ENCODE measurements around the gene POLR2B.
A peak's percentile ranks its signal among the peaks of the same experiment; 100 is the strongest.

The POLR2B gene

DNA sequence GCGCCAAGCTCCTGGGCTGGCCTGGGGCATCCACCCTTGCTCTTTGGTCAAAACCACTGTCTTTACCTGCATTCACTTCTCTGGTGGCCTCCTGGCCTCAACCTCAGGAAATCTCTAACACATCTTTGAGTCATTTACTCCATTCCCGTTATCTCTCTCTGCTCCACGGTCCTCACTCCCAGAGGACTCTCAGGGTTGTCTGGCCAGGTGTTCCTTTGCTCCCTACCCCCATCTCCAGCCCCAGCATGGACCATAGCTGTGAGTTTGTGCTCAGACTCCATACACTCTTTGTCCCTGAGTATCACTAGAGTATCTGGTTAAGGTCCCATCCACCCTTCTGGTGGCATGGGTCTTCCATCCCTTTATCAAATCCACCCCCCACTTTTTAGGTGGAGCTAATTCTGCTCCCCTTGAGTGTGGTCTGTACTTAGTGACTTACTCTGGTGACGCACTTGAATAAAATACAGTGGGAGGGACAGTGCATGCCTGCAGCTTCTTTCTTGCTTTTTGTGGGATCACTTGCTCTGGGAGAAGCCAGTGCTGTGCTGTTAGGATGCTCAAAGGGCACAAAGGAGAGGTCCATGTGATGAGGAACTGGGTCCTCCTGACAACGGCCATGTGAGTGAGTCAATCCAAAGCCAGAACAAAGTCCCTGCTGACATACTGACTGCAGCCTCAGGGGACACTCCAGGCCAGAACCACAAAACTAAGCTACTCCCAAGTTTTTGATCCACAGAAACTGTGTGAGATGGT lies 87.2 kb downstream of the POLR2B start:
- TF ChIP-seq, protein P1, sequence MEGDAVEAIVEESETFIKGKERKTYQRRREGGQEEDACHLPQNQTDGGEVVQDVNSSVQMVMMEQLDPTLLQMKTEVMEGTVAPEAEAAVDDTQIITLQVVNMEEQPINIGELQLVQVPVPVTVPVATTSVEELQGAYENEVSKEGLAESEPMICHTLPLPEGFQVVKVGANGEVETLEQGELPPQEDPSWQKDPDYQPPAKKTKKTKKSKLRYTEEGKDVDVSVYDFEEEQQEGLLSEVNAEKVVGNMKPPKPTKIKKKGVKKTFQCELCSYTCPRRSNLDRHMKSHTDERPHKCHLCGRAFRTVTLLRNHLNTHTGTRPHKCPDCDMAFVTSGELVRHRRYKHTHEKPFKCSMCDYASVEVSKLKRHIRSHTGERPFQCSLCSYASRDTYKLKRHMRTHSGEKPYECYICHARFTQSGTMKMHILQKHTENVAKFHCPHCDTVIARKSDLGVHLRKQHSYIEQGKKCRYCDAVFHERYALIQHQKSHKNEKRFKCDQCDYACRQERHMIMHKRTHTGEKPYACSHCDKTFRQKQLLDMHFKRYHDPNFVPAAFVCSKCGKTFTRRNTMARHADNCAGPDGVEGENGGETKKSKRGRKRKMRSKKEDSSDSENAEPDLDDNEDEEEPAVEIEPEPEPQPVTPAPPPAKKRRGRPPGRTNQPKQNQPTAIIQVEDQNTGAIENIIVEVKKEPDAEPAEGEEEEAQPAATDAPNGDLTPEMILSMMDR (conservative IDR thresholded peaks at IDR 0.05; ENCODE audit: control insufficient read depth, insufficient read depth, low read depth, low read length), result no peak
- peak; percentile 78 for DNase-seq (ENCODE audit: low read depth)
- peak overlapping the region; percentile 22 for H3K4me3 ChIP-seq (ENCODE audit: control insufficient read depth, low read depth, low read length)

DNA sequence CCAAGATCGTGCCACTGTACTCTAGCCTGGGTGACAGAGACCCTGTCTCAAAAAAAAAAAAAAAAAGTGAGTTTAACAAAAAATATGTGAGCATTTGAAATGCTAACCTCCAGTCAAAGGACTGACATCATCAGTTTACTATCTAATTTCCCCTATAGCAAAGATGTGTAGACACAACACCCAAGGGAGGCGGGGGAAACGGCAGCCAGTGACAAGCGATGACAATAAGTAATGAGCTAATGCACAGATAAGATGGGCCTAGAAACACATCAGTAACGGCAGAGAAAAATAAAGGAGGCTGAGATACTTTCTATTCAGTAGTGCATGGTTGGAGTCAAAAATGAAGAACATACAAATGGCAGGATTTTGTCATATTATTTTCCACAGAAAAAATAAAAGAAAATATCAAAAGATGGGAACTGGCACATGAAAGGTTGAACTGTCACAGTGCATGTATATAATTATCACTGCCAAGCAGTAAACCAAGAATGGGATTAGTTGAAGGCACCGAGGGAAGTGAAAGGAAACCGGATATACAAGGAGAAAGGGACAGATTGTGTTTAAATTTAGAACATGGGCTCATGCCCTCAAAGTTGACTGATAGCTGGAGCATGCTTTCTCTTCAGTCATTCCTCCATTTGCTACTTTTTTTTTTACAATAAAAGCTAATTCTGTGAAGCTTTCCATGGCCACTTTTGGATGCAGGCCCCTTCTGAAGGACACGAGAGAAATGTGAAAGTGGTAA lies 89.7 kb downstream of the POLR2B start:
- DNase-seq (ENCODE audit: low read depth), result no peak
- TF ChIP-seq, protein P1 (conservative IDR thresholded peaks at IDR 0.05; ENCODE audit: control insufficient read depth, insufficient read depth, low read depth, low read length), result no peak
- H3K4me3 ChIP-seq (ENCODE audit: control insufficient read depth, low read depth, low read length), result no peak overlapping the region

DNA sequence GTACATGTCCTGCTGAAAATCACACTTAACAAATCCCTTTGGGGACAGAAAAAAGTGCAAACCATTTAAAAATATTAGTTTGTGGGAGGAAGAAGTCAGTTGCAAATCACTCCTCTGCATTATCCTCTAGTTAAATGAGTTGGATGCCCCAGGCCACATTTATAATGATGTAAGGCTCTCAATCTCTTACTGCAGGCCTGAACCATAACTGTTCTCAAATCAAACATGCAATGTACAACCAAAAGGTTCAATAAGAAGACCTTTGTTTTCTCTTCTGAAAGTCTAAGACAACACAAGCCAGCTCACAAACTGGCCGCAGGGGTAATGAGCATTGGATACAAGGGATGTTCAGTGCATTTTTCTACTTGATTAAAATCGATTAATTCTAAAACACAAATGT lies 91.8 kb downstream of the POLR2B start:
- TF ChIP-seq, protein P1 (conservative IDR thresholded peaks at IDR 0.05; ENCODE audit: control insufficient read depth, insufficient read depth, low read depth, low read length), result no peak
- H3K4me3 ChIP-seq (ENCODE audit: control insufficient read depth, low read depth, low read length), result no peak overlapping the region
- no peak for DNase-seq (ENCODE audit: low read depth)

DNA sequence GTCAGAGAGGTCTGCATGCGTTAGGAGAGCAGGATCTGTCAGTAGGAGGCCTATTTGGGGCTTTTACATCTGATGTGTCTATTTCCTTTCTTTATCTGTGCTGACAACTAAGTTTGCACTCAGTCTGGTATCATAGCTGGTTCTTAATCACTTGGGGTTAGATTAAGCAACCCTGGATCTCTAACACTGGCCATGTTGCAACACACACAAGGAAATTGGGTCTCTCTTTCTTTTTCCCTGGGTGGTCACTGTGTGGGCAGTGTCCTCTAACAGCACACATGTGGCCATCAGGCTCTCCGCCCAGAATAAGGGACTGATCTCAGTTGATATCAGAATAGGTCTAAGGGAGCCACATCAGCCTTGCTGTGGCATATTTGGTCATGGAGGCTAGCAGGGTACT lies 92.6 kb downstream of the POLR2B start:
- DNase-seq (ENCODE audit: low read depth), result peak; percentile 76
- H3K4me3 ChIP-seq (ENCODE audit: control insufficient read depth, low read depth, low read length), result no peak overlapping the region
- TF ChIP-seq, protein P1 (conservative IDR thresholded peaks at IDR 0.05; ENCODE audit: control insufficient read depth, insufficient read depth, low read depth, low read length), result no peak

DNA sequence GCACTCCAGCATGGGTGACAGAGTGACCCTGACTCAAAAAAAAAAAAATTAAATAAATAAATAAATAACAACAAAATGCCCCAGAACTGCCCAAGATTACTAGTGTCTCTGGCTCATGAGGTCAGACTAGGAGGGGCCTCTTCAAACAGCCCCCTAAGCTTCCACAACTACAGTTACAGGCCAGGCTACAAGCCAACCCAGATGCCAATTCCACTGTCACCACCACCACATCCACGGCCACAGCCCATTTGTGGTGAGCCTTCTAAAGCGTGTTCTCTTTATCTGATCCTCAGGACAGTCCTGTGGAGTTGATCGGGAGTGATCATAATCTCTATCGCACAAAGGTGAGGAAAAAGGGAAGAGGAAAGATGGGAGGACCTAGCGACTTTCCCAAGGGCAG lies 94.9 kb downstream of the POLR2B start:
- no peak for DNase-seq (ENCODE audit: low read depth)
- H3K4me3 ChIP-seq (ENCODE audit: control insufficient read depth, low read depth, low read length), result no peak overlapping the region
- TF ChIP-seq, protein P1 (conservative IDR thresholded peaks at IDR 0.05; ENCODE audit: control insufficient read depth, insufficient read depth, low read depth, low read length), result no peak

DNA sequence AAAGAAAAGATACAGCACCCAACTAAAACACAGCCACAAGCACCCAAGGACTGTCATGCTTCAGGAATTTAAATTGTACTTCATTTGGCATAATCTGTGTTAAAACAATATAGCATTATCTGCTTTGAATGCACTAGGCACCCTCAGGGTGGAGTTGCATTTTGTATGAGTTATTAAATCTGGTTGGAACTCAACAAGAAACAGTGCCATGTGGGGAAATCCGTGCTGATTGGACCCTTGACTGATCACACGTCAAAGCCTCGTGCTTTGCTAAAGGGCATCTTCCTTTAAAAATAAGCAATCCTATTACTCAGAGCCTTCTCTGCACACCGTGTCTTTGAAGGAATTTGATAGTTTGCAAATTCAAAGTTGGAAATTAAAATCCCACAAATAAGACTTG lies 96.0 kb downstream of the POLR2B start:
- no peak overlapping the region for H3K4me3 ChIP-seq (ENCODE audit: control insufficient read depth, low read depth, low read length)
- peak; percentile 68 for DNase-seq (ENCODE audit: low read depth)
- TF ChIP-seq, protein P1 (conservative IDR thresholded peaks at IDR 0.05; ENCODE audit: control insufficient read depth, insufficient read depth, low read depth, low read length), result no peak

All from fibroblast of mammary gland (primary cell).